Liver (tissue), 9 donors: ENCODE data around the gene PLCE1. TPM values are rescaled to one million over a fixed set of nuclear protein-coding genes. Genes with fewer than 3 reads are reported as not detected.

Experiments used
- DNase-seq: peaks from one replicate; pipeline ENCODE4 v3.0.0-alpha.2; 2017; ENCODE audit warnings: low spot score
- H3K27ac ChIP-seq, 2 donors: one replicate each; pipeline ENCODE4 v1.7.0; 2013; ENCODE audit warnings: inconsistent platforms in 2 of 2, low read length in 2 of 2, control low read depth in 1 of 2, low read depth in 1 of 2, mild to moderate bottlenecking in 1 of 2
- H3K27me3 ChIP-seq, 4 donors: one replicate each; pipeline versions ENCODE4 v1.6.1 to v1.7.0; 2013; ENCODE audit warnings: low read length in 3 of 4, inconsistent platforms in 1 of 4, mild to moderate bottlenecking in 1 of 4, moderate library complexity in 1 of 4; ENCODE audit not compliant: control insufficient read depth in 4 of 4, insufficient read depth in 4 of 4
- H3K36me3 ChIP-seq, 4 donors: one replicate each; pipeline versions ENCODE4 v1.6.1 to v1.7.0; 2013; ENCODE audit warnings: low read length in 3 of 4, mild to moderate bottlenecking in 3 of 4, low read depth in 1 of 4, moderate library complexity in 1 of 4; ENCODE audit not compliant: control insufficient read depth in 4 of 4, insufficient read depth in 3 of 4
- H3K4me1 ChIP-seq, 4 donors: one replicate each; pipeline versions ENCODE4 v1.6.1 to v1.7.0; 2013; ENCODE audit warnings: low read length in 3 of 4, mild to moderate bottlenecking in 3 of 4, moderate library complexity in 1 of 4; ENCODE audit not compliant: control insufficient read depth in 4 of 4, insufficient read depth in 4 of 4
- H3K4me3 ChIP-seq, 3 donors: one replicate each; pipeline versions ENCODE4 v1.6.1 to v1.7.0; 2013; ENCODE audit warnings: low read length in 3 of 3, control low read depth in 1 of 3, low read depth in 1 of 3, mild to moderate bottlenecking in 1 of 3
- H3K9ac ChIP-seq, 2 donors: one replicate each; pipeline ENCODE4 v1.7.0; 2013; ENCODE audit warnings: low read length in 2 of 2, mild to moderate bottlenecking in 2 of 2, moderate library complexity in 2 of 2, control low read depth in 1 of 2, low read depth in 1 of 2
- H3K9me3 ChIP-seq, 4 donors: one replicate each; pipeline versions ENCODE4 v1.6.1 to v1.7.0; 2013; ENCODE audit warnings: low read length in 3 of 4; ENCODE audit not compliant: control insufficient read depth in 4 of 4
- ATF3 ChIP-seq: IDR thresholded peaks from 2 replicates; pipeline ENCODE4 v1.6.1; 2016; ENCODE audit warnings: antibody characterized with exemption
- CTCF ChIP-seq: fragments of 150-350 bp; IDR thresholded peaks from 2 replicates; pipeline ENCODE4 v1.5.1; 2017; ENCODE audit warnings: improper control_type of control experiment, low read depth, low read length; ENCODE audit not compliant: missing input control
- EGR1 ChIP-seq, 2 donors: IDR thresholded peaks; 2 replicates each; pipeline ENCODE4 v1.6.1; 2016 to 2018; ENCODE audit warnings: antibody characterized with exemption in 2 of 2, low read depth in 2 of 2
- FOXA1 ChIP-seq: IDR thresholded peaks from 2 replicates; pipeline ENCODE4 v1.6.1; 2016; ENCODE audit warnings: antibody characterized with exemption
- FOXA2 ChIP-seq: IDR thresholded peaks from 2 replicates; pipeline ENCODE4 v1.6.1; 2016; ENCODE audit warnings: antibody characterized with exemption
- GABPA ChIP-seq, 2 donors: IDR thresholded peaks in 1 of 2; conservative IDR thresholded peaks in 1 of 2; 2 replicates each; pipeline ENCODE4 v1.6.1; 2016; ENCODE audit warnings: antibody characterized with exemption in 2 of 2, mild to moderate bottlenecking in 1 of 2, moderate library complexity in 1 of 2
- HNF4A ChIP-seq, 2 donors: conservative IDR thresholded peaks; 2 replicates each; pipeline ENCODE4 v1.6.1; 2016; ENCODE audit warnings: antibody characterized with exemption in 2 of 2, mild to moderate bottlenecking in 2 of 2
- HNF4G ChIP-seq: IDR thresholded peaks from 2 replicates; pipeline ENCODE4 v1.6.1; 2016; ENCODE audit warnings: antibody characterized with exemption
- JUND ChIP-seq, 2 donors: IDR thresholded peaks; 2 replicates each; pipeline ENCODE4 v1.6.1; 2016; ENCODE audit warnings: antibody characterized with exemption in 2 of 2
- MAX ChIP-seq: IDR thresholded peaks from 2 replicates; pipeline ENCODE4 v1.6.1; 2016; ENCODE audit warnings: antibody characterized with exemption
- NR2F2 ChIP-seq: IDR thresholded peaks from 2 replicates; pipeline ENCODE4 v1.6.1; 2016; ENCODE audit warnings: antibody characterized with exemption
- RAD21 ChIP-seq, 2 donors: IDR thresholded peaks; 2 replicates each; pipeline ENCODE4 v1.6.1; 2016; ENCODE audit warnings: antibody characterized with exemption in 2 of 2, mild to moderate bottlenecking in 2 of 2
- RXRA ChIP-seq, 2 donors: IDR thresholded peaks; 2 replicates each; pipeline ENCODE4 v1.6.1; 2017 to 2018; ENCODE audit warnings: antibody characterized with exemption in 2 of 2, mild to moderate bottlenecking in 1 of 2
- SP1 ChIP-seq: IDR thresholded peaks from 2 replicates; pipeline ENCODE4 v1.6.1; 2018; ENCODE audit warnings: antibody characterized with exemption, mild to moderate bottlenecking
- TAF1 ChIP-seq: conservative IDR thresholded peaks from 2 replicates; pipeline ENCODE4 v1.6.1; 2016; ENCODE audit warnings: antibody characterized with exemption, mild to moderate bottlenecking
- YY1 ChIP-seq: IDR thresholded peaks from 2 replicates; pipeline ENCODE4 v1.6.1; 2016; ENCODE audit warnings: antibody characterized with exemption, mild to moderate bottlenecking
- ZBTB33 ChIP-seq: IDR thresholded peaks from 2 replicates; pipeline ENCODE4 v1.6.1; 2016; ENCODE audit warnings: antibody characterized with exemption
- WGBS: extraction: QIAGEN DNeasy Blood & Tissue Kit; methylation state at CpG from one replicate; pipeline ENCODE4 v1.1.7; 2013; 5-methylcytosine and 5-hydroxymethylcytosine counted together
- polyA plus RNA-seq, 2 donors: library from polyadenylated mRNA; stranded (reverse) in 1 of 2; unstranded in 1 of 2; fragments of 200-250 nt in 1 of 2; fragments of >200 nt in 1 of 2; fragmentation: Nextera tagmentation in 1 of 2; extraction: Ambion mirVana in 1 of 2; gene quantifications; one replicate each; pipeline versions ENCODE4 v1.2.1 to v1.2.3, GENCODE V29; 2013 to 2015
- total RNA-seq, 2 donors: library from RNA; depleted of rRNA; stranded (reverse); fragments of >200 nt; gene quantifications; one replicate each; pipeline ENCODE4 v1.2.3, GENCODE V29; 2014
- donor health status: healthy.
- donor health status: healthy.
- donor health status: healthy.
- donor health status: healthy.
- donor health status: healthy.

PLCE1 gene
- total and polyA plus RNA-seq, 4 donors: 0.23 to 0.75 (median 0.39) TPM

GRCh38 chr10:94010116-94010515 lies 16.4 kb downstream of the PLCE1 start (continued):
- no peak for TF ChIP-seq CTCF

GRCh38 chr10:94010886-94011285 lies 17.2 kb downstream of the PLCE1 start:
- Histone ChIP-seq H3K36me3 (no peaks in the 10 kb centered on the region), H3K4me3 (no peak overlapping the region), H3K27me3 (no peaks in the 10 kb centered on the region), H3K4me1 (no peaks in the 10 kb centered on the region), H3K27ac (no peak overlapping the region), H3K9ac (no peak overlapping the region), H3K9me3 (no peaks in the 10 kb centered on the region)
- no peak for TF ChIP-seq GABPA (IDR thresholded peaks at IDR 0.05 in 1 of 2, conservative IDR thresholded peaks at IDR 0.05 in 1 of 2)
- no peak for TF ChIP-seq EGR1 (IDR thresholded peaks at IDR 0.05; ENCODE audit: low read depth in 2 of 2)
- TF ChIP-seq RAD21 (IDR thresholded peaks at IDR 0.05): no peak
- no peak for TF ChIP-seq MAX
- no peak for TF ChIP-seq JUND (IDR thresholded peaks at IDR 0.05)
- no peak for TF ChIP-seq SP1
- no peak for TF ChIP-seq RXRA (IDR thresholded peaks at IDR 0.05)
- TF ChIP-seq YY1: no peak
- no peak for TF ChIP-seq HNF4A (conservative IDR thresholded peaks at IDR 0.05)
- no peak for TF ChIP-seq FOXA1
- no peak for TF ChIP-seq CTCF
- TF ChIP-seq TAF1: no peak
- no peak for TF ChIP-seq HNF4G
- no peak for TF ChIP-seq ZBTB33
- no peak for TF ChIP-seq ATF3
- no peak for TF ChIP-seq NR2F2
- no peak for DNase-seq

- H3K27me3 ChIP-seq: no peaks in the 10 kb centered on the region
- no peak overlapping the region for H3K4me3 ChIP-seq
- no peak overlapping the region for H3K27ac ChIP-seq
- H3K9ac ChIP-seq: no peak overlapping the region
- H3K9me3 ChIP-seq: no peaks in the 10 kb centered on the region
- 83% methylated on average over 2 of the region's 2 CpGs for WGBS
- DNase-seq: no peak
- H3K4me1 ChIP-seq: no peaks in the 10 kb centered on the region
- H3K36me3 ChIP-seq: no peaks in the 10 kb centered on the region
- no peak for TF ChIP-seq FOXA1
- TF ChIP-seq HNF4A (conservative IDR thresholded peaks at IDR 0.05): no peak
- no peak for TF ChIP-seq GABPA (IDR thresholded peaks at IDR 0.05 in 1 of 2, conservative IDR thresholded peaks at IDR 0.05 in 1 of 2)
- no peak for TF ChIP-seq ZBTB33
- TF ChIP-seq RXRA (IDR thresholded peaks at IDR 0.05): no peak
- no peak for TF ChIP-seq FOXA2
- TF ChIP-seq CTCF: no peak
- TF ChIP-seq SP1: no peak
- no peak for TF ChIP-seq HNF4G
- no peak for TF ChIP-seq RAD21 (IDR thresholded peaks at IDR 0.05)
- no peak for TF ChIP-seq ATF3
- TF ChIP-seq YY1: no peak
- no peak for TF ChIP-seq EGR1 (IDR thresholded peaks at IDR 0.05; ENCODE audit: low read depth in 2 of 2)
Observed at GRCh38 chr10:94011296-94011695, 17.6 kb downstream of the PLCE1 start.
